Femur (tissue), 1 donor: ENCODE measurements around the gene GSTM4.
"Not testable (repeated sequence)": the region's sequence is repeated elsewhere in the genome, so short reads cannot be mapped to it uniquely, and the experiment has no call there.

Experiments
- DNase-seq: peaks from one replicate; pipeline ENCODE4 v3.0.0-alpha.2; 2017

GSTM4 gene

DNA sequence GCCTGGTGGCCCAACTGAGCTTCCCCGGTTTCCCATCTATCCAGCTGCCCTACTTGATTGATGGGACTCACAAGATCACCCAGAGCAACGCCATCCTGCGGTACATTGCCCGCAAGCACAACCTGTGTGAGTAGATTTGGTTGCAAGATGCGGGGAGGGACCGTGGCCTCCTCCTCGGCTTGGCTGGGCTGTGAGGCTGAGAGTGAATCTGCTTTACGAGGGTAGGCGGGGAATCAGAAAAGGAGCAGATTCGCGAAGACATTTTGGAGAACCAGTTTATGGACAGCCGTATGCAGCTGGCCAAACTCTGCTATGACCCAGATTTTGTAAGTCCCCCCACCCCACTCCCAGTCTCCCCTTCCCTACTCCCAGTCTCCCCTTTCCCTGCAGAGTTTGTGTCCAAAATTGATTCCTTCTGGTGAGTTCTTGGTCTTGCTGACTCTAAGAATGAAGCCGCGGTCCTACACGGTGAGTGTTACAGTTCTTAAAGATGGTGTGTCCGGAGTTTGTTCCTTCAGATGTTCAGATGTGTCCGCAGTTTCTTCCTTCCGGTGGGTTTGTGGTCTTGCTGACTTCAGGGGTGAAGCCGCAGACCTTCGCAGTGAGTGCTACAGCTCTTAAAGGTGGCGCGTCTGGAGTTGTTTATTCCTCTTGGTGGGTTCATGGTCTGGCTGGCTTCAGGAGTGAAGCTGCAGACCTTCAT, 13.5 kb downstream of the GSTM4 start:
- DNase-seq, result no peak

DNA sequence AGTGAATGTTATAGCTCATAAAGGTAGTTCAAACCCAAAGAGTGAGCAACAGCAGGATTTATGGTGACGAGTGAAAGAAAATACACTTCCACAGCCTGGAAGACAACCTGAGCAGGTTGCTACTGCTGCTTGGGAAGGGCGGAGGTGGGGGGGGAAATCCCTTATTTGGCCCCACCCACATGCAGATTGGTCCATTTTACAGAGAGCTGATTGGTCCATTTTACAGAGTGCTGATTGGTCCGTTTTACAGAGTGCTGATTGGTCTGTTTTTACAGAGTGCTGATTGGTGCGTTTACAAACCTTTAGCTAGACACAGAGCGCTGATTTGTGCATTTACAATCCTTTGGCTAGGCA, 14.0 kb downstream of the GSTM4 start:
- DNase-seq, result not testable (repeated sequence)

DNA sequence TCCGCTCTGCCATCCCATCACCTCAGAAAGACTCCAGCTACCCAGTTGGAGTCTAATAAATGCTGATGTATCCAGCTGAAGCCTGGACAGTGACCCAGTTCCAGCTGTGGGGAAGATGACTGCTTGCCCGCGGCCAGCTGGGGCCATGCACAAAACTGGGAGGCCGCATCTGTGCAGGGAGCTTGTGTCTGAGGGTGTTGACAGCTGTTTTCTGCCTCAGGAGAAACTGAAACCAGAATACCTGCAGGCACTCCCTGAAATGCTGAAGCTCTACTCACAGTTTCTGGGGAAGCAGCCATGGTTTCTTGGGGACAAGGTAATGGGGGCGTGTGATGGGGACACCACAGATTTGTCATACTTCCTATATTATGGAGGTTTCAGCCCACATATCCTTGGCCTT, 15.2 kb downstream of the GSTM4 start:
- DNase-seq, result no peak

DNA sequence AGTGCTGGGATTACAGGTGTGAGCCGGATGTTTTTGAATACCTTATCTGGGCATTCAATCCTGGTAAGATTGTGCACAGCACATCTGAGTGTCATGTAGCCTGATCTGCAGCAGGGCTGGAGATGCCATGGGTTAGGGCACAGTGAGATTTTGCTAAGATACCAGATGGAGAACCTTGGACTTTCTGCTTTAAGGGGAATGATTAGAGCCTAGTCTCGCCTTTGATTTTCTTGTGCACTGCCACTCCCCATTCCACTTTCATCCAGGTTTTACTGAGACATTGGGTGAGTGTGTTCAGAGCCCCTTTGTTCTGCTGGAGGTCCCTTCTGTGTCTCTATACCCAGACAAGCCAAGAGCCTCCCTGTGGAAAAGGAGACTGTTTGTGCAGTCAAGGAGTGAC, 18.0 kb downstream of the GSTM4 start:
- not testable (repeated sequence) for DNase-seq

DNA sequence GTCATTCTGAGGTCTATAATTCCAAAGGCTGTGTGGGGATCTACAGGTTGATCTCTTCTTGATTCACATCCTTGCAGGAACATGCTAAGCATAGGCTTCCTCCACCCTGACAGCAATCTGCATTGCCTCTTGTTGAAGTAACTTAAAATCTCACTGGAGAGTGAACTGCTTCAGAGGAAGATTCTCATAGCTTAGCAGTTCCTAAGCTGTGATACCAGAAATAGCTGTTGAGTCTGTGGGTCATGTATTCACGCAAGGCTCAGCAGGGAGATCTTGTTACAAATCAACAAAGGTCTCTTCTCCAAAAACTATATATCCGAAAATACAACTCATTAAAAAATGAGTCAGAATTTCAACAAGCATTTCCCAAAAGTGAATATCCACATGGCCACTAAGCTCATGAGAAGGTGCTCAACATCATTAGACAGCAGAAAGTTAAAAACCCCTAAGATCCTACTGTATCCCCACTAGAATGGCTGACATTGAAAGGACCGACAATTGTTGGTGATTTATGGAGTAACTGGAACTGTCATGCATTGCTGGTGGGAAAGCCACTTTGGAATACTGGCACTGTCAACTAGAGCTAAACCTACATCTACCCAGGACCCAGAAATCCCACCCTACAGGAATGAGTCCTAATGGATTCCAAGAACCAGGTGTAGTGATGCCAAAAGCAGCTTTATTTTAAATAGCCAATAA, 20.9 kb downstream of the GSTM4 start:
- DNase-seq, result not testable (repeated sequence)

DNA sequence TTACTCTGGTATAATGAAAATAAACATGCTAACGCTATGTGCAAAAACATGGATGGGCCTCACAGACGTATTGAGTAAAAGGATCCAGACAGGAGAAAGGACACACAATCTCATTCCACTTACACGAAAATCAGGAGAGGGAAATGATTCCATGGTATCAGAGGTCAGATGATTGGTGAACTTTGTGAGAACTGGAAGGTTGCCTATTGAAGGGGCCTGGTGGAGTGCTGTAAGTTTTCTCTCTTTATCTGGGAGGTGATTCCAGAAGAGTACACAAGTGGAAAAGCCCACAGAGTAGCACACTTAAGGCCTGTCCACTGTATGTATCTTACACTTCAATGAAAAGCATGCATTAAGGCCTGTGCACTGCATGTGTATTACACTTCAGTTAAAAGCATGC, 21.6 kb downstream of the GSTM4 start:
- DNase-seq, result no peak

DNA sequence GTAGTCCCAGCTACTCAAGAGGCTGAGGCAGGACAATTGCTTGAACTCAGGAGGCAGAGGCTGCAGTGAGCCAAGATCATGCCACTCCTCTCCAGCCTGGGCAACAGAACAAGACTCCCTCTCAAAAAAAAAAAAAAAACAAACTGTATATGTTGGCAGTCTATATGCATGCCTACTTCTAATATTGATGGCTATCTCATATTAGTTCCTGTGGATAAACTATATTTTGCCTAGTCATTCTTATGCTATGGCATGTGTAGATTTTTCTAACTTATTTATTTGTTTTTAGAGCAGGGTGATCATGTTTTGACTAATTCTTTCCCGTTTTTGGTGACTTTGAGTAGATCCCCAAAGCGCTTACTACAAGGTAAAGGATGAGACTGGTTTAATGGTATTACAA, 22.7 kb downstream of the GSTM4 start:
- not testable (repeated sequence) for DNase-seq

DNA sequence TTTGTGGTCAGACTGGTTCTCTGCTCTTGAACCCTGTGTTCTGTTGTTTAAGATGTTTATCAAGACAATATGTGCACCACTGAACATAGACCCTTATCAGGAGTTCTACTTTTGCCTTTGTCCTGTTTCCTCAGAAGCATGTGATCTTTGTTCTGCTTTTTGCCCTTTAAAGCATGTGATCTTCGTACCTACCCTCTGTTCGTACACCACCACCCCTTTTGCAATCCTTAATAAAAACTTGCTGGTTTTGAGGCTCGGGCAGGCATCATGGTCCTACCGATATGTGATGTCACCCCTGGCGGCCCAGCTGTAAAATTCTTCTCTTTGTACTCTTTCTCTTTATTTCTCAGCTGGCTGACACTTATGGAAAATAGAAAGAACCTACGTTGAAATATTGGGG, 28.9 kb downstream of the GSTM4 start:
- not testable (repeated sequence) for DNase-seq

DNA sequence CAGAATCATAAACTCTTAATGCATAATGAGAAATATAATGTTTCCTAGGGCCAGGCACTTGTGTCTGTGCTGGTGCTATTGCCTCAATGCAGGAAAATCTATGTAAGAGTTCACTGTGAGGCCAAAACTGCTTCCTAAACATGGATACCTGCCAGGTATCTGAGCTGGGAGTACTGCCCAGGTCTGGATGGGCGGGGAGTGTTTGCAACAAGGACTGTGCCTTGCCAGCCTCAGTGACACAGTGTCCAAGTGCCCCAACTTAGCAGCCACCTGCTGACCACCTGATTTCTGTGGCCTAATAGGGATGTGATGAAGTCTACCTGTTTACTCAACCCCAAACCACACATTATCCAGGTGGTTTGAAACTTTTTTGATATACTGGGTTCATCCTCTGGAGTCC, 29.5 kb downstream of the GSTM4 start:
- not testable (repeated sequence) for DNase-seq

DNA sequence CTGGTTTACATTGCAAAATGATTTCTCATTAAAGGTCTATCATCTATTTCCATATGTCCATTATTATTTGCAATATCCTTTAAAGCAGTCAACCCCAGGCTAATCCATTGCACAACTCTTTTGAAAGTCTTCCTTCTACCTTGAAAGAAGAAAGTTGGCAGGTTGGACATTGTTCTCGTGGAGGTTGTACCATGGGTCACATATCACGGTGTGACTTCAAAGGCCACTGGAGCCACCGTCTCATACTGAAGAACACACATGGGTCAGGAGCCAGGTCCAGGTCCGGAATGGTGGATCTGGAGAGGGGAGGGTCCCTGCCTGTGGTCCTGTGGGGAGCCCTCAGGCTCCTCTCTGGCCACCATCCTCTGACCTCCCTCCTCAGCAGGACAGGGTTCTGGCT, 30.0 kb downstream of the GSTM4 start:
- DNase-seq, result not testable (repeated sequence)

DNA sequence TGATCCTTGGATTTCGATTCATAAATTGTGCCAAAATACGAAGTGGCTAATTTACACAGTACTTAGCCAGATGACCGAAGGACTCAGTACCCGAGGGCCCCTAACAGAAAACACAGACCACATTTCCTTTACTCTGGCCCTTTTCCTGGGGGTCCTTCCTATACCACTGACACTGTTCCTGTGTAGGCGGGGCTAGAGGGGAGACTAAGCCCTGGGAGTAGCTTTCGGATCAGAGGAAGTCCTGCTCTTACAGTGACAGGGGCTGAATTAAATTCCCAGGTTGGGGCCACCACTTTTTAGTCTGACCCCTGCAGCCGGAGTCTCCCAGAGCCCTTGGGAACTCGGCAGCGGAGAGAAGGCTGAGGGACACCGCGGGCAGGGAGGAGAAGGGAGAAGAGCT, 31.2 kb downstream of the GSTM4 start:
- not testable (repeated sequence) for DNase-seq

DNA sequence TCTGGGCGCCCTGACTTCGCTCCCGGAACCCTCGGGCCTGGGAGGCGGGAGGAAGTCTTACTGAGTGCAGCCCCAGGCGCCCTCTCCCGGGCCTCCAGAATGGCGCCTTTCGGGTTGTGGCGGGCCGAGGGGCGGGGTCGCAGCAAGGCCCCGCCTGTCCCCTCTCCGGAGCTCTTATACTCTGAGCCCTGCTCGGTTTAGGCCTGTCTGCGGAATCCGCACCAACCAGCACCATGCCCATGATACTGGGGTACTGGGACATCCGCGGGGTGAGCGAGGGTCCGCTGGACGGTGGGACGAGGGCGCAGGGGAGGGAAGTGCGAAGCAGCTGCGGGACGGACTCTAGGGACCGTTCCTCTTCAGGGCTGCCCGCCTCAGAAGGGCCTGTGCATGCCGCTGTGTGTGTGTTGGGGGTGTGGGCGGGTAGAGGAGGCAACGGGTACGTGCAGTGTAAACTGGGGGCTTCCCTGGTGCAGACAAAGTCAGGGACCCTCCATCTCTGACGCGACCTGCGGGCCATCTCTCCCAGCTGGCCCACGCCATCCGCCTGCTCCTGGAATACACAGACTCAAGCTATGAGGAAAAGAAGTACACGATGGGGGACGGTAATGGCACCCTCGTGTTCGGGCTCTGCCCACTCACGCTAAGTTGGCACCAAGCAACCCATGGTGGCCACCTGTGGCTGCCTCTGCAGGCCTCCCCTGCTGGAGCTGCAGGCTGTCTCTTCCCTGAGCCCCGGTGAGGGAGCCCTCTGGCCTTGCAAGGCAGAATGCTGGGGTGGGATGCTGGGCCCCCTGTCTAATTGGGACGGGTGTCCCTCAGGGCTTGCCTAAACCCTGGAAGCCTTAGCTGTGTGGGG, 32.0 kb downstream of the GSTM4 start, which contains the start of gene GSTM1:
Gene GSTM1, plus strand, starts transcription at position 177 of the 859 bp plus-strand sequence. Its CDS starts 57 bp downstream, at position 234.
- DNase-seq, result no peak

DNA sequence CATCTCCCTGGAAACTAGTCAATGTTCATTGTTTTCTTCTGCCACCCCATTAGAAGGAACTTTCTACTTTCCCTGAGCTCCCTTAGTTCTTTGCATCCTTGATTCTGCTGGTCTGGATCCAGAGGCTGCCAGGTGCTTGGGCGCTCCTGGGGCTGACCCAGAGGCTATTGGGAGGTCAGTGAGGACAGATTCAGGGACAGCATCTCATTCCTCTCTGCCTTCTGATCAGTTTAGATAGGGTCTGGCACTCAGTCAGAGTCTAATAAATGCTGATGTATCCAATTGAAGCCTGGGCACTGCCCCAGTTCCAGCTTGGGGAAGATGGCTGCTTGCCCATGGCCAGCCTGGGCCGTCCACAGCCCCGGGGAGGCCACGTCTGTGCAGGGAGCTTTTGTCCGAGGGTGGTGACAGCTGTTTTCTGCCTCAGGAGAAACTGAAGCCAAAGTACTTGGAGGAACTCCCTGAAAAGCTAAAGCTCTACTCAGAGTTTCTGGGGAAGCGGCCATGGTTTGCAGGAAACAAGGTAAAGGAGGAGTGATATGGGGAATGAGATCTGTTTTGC, 34.0 kb downstream of the GSTM4 start:
- no peak for DNase-seq

DNA sequence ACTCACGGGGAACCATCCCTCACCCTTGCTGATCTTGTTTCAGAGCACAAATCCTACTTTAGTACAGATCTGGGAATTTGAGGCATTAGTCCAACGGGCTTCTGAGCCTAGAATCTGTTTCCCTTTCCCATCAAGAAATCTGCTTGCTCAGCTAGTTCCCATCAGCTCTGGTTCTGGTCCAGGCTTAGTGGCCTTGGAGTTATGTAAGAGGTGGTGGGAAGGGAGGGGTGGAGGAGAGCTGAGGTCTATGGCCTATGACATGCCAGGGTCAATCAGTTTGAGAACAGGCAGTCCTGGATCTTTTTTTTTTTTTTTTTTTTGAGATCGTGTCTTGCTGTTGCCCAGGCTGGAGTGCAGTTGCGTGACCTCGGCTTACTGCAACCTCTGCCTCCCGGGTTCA, 35.9 kb downstream of the GSTM4 start:
- no peak for DNase-seq

DNA sequence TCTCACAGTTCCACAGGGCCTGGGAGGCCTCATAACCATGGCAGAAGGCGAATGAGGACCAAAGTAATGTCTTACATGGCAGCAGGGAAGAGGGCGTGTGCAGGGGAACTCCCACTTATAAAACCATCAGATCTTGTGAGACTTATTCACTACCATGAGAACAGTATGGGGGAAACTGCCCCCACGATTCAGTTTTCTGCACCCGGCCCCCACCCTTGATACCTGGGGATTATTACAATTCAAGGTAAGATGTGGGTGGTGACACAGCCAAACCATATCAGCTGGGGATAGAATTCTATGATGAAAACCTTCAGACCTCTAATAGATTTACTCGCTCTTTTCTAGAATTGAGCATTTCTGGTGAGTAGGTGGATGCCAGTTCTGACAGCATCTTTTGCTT, 38.5 kb downstream of the GSTM4 start:
- DNase-seq, result not testable (repeated sequence)

DNA sequence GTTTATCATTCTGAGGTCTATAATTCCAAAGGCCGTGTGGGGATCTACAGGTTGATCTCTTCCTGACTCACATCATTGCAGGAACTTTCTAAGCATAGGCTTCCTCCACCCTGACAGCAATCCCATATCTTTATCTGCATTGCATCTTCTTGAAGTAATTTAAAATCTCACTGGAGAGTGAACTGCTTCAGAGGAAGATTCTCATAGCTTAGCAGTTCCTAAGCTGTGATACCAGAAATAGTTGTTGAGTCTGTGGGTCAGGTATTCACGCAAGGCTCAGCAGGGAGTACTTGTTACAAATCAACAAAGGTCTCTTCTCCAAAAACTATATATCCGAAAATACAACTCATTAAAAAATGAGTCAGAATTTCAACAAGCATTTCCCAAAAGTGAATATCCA, 39.2 kb downstream of the GSTM4 start:
- not testable (repeated sequence) for DNase-seq

DNA sequence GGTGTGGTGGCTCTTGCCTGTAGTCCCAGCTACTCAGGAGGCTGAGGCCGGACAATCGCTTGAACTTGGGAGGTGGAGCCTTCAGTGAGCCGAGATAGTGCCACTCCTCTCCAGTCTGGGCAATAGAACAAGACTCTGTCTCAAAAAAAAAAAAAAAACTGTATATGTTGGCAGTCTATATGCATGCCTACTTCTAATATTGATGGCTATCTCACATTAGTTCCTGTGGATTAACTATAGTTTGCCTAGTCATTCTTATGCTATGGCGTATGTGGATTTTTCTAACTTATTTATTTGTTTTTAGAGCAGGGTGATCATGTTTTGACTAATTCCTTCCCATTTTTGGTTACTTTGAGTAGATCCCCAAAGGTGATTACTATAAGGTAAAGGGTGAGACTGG, 41.2 kb downstream of the GSTM4 start:
- DNase-seq, result no peak

DNA sequence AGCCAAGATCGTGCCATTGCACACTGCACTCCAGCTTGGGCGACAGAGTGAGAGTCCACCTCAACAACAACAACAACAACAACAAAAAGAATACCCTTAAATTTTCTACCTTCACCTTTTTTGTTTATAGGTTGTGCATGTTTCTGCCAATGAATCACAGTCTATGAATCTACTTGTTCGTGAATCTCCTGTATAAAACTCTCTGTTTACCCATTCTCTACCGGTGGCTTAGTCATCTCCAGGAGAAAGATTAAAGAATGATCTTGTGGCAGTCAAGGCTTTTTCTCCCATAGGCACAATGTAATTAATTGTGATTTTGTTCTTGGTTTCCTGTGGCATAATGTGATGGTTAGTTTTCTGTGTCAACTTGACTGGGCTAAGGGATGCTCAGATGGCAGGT, 42.0 kb downstream of the GSTM4 start:
- not testable (repeated sequence) for DNase-seq

DNA sequence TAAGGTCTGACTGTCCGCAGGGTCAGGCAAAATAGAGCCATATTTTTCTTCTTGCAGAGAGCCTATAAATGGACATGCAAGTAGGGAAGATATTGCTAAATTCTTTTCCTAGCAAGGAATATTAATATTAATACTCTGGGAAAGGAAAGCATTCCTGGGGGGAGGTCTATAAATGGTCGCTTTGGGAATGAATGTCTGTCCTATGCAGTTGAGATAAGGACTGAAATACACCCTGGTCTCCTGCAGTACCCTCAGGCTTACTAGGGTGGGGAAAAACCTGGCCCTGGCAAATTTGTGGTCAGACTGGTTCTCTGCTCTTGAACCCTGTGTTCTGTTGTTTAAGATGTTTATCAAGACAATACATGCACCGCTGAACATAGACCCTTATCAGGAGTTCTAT, 47.0 kb downstream of the GSTM4 start:
- DNase-seq, result not testable (repeated sequence)

DNA sequence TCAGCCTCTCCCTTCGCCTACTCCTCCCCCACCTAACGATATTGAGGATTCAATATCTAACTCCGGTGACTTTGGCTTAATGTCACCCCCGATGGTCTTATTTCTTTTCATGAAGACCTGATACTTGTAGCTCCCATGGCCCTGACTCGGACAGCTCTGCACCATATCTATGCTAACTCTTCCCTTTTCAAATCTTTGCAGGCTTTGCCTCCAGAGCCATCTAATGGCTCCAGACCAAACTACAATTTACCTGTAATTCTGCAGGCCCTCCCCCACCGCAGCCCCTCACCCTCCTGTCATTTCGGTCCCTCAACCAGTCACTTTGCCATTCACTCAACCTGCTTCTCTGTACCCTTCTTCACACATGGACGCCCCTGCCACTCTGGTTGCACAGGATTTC, 48.3 kb downstream of the GSTM4 start:
- no peak for DNase-seq

DNA sequence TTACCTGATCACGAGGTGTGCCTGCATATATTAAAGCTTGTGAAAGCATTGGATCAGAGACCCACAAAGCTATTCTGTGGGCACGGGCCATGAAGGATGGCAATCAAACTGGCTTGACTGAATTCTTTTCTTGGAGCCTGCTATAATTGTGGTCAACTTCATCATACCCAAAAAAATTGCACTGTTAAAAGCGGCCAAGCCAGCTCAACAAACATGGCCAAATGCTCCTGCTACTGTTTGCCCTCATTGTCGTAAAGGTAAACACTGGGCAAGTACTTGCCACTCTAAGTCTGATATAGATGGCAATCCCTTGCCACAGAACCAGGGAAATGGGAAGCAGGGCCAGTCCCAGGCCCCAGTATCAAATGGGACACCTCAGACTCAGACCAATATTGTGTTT, 49.5 kb downstream of the GSTM4 start:
- no peak for DNase-seq

DNA sequence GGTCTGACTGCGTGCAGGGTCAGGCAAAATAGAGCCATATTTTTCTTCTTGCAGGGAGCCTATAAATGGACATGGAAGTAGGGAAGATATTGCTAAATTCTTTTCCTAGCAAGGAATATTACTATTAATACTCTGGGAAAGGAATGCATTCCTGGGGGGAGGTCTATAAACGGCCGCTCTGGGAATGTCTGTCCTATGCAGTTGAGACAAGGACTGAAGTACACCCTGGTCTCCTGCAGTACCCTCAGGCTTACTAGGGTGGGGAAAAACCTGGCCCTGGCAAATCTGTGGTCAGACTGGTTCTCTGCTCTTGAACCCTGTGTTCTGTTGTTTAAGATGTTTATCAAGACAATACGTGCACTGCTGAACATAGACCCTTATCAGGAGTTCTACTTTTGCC, 53.0 kb downstream of the GSTM4 start:
- not testable (repeated sequence) for DNase-seq

DNA sequence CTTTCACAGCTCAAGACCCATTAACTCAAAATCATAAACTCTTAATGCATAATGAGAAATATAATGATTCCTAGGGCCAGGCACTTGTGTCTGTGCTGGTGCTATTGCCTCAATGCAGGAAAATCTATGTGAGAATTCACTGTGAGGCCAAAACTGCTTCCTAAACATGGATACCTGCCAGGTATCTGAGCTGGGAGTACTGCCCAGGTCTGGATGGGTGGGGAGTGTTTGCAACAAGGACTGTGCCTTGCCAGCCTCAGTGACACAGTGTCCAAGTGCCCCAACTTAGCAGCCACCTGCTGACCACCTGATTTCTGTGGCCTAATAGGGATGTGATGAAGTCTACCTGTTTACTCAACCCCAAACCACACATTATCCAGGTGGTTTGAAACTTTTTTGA, 53.9 kb downstream of the GSTM4 start:
- not testable (repeated sequence) for DNase-seq
